NCI-H1417 treated with DMSO at 0.1 percent for 48 hours (cell line): Measurements from ENCODE around the gene UBAC2.

Experiments used
- DNase-seq: peaks from one replicate; lab custom pipeline; 2025; lab: John Stamatoyannopoulos, UW

Gene UBAC2

GRCh38 chr13:99313501-99313900 is 112.8 kb downstream of the UBAC2 start:
- DNase-seq, result no peak

- no peak for DNase-seq
Measured at GRCh38 chr13:99313941-99314340, 113.3 kb downstream of the UBAC2 start.

GRCh38 chr13:99314640-99315176 is 114.1 kb downstream of the UBAC2 start:
- DNase-seq, result no peak

DNA sequence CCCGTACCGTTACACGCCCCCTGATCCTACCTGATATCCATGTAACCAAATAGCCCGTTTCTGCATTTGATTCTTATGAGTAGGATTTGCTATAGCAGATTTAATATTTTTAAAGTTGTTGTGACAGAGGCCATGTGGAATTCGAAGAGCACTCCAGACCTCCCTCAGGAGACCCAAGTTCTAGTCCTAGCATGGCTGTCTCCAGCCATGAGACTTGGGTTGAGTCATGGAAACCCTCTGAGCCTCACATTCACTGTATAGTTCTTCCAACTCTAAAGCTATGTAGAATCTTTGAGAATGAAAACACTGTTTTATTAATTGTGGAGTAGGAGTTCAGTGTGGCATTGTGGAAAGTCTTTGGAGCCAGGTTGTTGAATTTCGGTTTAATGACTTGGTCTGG is 114.5 kb downstream of the UBAC2 start:
- no peak for DNase-seq

GRCh38 chr13:99316224-99316623 is 115.6 kb downstream of the UBAC2 start:
- DNase-seq, result no peak

DNA sequence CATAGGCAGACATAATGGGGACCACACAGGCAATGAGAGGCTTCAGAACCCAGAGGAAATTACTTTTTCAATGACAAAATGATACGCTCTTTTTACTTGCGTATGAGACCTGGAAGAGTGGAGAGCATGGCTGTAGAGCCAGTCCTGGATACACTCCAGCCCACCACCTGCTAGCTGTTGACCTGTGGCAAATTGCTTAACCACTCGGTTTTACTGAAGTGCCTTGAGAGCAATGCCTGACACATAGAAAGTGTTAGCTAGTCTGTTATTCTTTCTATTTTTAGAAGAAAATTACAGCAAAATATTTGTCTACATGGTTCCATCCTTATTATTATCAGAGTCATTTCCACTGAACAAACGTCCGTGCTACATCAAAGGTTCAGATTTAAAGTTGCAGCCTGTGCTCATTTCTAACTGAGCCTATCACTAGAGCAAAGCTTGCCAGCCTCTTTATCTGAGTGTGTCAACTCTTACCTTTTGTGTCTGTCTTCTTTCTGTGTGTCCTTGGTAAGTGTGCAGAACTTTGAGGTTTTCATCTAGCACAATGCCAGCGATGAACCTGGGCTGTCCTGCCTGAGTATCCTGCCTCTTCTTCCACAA is 116.1 kb downstream of the UBAC2 start:
- DNase-seq, result peak; percentile 63

DNA sequence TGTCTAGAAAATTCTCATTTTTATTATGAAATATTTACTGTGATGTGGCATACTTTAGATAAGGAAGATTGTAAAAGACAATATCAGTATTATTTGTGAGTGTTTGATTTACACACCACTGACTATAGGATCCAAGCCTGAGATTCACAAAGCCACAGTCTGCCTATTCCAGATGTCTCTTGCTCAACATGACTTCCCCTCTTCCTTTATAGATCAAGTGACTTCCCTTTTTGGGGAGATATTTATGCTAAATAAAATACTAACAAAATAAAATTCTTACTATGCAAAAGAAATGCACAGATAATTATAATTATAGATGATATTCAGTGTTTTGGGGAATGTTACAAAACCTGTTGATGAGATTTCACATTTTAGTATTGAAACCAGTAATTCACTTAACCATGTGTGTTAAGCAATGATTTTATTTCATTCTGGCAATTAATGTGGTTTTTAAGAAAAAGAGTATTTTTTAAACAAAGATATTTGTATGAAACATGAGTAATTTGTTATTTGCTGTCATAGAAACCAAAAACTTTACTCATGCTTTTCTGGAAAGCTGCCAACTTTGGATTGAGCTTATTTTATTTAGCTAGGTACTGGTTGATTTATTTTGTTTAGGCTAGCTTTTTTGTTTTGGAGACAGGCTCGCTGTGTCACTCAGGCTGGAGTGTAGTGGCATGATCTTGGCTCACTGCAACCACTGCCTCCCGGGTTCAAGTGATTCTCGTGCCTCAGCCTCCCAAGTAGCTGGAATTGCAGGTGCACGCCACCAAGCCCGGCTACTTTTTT is 120.2 kb downstream of the UBAC2 start:
- no peak for DNase-seq

DNA sequence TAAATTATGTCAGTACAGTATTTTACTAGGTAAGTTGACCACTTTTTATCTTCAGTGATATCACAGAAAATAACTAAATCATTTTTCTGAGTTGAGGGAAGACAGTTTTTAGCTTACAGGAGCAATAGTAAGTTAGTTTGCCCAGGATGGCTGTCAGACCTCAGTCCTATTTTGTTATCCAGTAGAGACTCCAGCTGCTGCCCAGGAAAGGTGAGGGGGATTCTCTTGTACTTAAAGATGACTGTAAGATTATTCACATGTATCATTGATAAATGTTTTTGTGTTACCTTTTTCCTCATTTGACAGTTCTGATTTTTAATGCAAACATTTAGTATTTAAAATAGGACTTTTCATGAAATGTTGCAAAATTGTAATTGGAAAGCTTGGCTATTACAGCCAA is 121.1 kb downstream of the UBAC2 start:
- no peak for DNase-seq

GRCh38 chr13:99322297-99323103 is 121.8 kb downstream of the UBAC2 start:
- DNase-seq, result no peak

- no peak for DNase-seq
Measured at GRCh38 chr13:99323488-99323887, 122.8 kb downstream of the UBAC2 start.

DNA sequence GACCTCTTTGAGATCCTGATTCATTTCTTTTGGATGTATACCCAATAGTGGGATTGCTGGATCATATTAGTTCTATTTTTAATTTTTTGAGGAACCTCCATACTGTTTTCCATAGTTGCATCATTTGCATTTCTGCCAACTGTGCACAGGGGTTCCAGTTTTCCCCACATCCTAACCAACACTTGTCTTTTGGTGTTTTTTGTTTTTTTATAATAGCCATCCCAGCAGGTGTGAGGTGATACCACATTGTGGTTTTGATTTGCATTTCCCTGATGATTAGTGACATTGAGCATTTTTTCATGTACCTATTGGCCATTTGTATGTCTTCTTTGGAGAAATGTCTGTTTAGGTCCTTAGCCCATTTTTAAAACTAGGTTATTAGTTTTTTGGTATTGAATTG is 125.4 kb downstream of the UBAC2 start:
- no peak for DNase-seq

DNA sequence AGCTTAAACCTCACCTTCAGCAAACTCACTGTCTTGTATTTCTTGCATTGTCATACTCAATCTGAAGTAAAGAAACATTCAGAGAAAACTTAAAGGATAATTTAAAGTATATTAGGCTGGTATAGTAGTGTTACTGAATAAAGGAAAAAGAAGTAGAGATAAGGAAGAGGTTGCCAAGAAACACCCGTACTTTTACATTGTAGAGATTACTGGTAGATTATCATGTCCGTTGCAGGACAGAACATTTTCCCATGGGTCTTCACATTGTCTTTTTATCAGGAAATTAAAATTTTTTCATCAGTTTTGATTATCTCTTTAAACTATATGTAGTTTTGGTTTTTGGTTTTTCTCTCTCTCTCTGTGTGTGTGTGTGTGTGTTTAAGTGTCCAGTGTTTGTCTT is 126.5 kb downstream of the UBAC2 start:
- DNase-seq, result no peak

DNA sequence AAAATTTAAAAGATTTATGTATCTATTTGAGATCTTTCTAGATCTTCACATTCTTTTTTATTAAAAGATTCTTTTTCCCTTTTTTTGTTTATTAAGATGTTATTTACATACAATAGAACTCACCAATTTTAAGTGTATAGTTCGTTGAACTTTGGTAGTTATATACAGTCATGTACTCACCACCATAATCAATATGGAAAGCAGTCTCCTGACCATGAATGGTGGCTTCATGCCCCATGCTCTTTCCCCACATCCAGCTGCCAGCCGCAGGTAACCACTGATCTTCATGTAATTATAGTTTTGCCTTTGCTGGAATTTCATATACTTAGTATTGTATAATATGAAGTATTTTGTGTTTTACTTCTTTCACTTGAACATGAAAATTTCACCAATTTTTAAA is 127.1 kb downstream of the UBAC2 start:
- no peak for DNase-seq

- DNase-seq, result no peak
Measured at GRCh38 chr13:99329477-99329876, 128.8 kb downstream of the UBAC2 start.

DNA sequence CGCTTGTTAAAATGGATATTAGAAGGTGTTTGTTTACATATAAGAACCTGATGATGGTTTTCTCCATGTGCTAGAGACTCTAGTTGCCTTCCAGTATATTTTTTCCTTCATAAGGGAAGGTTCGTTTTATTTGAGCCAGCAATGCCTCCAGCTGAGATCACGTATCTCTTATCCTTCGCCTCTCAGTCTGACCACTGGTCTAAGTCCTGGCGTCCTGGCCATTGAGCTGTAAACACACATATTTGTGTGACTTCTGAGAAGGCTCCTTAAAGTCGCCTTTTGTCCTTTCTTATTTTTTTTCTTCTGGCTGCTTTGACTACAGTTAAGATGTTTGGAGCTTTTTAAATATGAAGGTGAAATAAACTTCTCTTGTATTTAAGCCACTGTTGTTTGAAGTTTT is 130.3 kb downstream of the UBAC2 start:
- no peak for DNase-seq

DNA sequence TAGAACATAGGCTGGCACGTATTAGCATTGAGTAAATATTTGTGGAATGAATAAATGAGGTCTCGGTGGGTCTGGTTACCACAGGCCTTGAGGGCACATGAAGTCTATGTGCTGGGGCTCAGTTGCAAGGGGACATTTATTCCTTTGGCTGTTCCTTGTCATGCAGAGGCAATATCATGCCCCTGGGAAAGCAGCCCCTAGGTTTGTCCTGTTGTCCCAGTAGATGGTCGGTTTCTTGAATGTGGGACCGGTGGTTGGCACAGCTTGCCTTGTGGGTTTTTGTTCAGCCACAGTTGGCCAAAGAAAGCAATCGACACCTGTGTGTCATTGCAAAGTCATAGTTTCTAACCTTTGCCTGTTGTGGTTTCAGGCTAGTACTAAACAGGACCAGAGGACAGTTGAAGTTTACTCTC is 131.2 kb downstream of the UBAC2 start:
- DNase-seq, result no peak

GRCh38 chr13:99332456-99332855 is 131.8 kb downstream of the UBAC2 start:
- DNase-seq, result no peak

- no peak for DNase-seq
Measured at GRCh38 chr13:99334221-99334620, 133.6 kb downstream of the UBAC2 start.

- DNase-seq, result no peak
Measured at GRCh38 chr13:99335087-99335486, 134.4 kb downstream of the UBAC2 start.

GRCh38 chr13:99335603-99336002 is 134.9 kb downstream of the UBAC2 start:
- DNase-seq, result no peak

GRCh38 chr13:99339230-99339721 is 138.6 kb downstream of the UBAC2 start:
- no peak for DNase-seq

GRCh38 chr13:99339736-99340397 is 139.2 kb downstream of the UBAC2 start:
- no peak for DNase-seq
